ENCODE measurements around the gene RFX7. TPM values are rescaled to one million over a fixed set of nuclear protein-coding genes. Genes with fewer than 3 reads are reported as not detected.

RFX7 gene
- 10 to 100 TPM in 1 of 6 donors, 1 to 10 TPM in 5; 4.7 to 12.4 (median 6.4) TPM for total RNA-seq
- polyA plus RNA-seq, result 1 to 10 TPM; 1.3 to 2.1 TPM

- H3K4me1 ChIP-seq, result peaks cover 15 to 20% (median 18%) of the 10 kb centered on the region in 3 donors
- ATAC-seq, result peak; percentile 57 to 81 (median 68)
- no peaks in the 10 kb centered on the region for H3K27me3 ChIP-seq
- DNase-seq, result peak; percentile 70 to 89 (median 80)
- no peak for FAIRE-seq
- TF ChIP-seq CTCF (IDR thresholded peaks at IDR 0.05), result no peak
- H3K4me3 ChIP-seq, result peak within 1 kb of the TSS; percentile 45 to 78 (median 60)
- intact Hi-C loops (cut with DNase I), result no loop called here
- whole genome bisulfite sequencing, 2 donors, result 1% methylated on average over 57 to 85 of the region's 85 CpGs
- no peaks in the 10 kb centered on the region for H3K9me3 ChIP-seq
- H3K36me3 ChIP-seq, result no peaks in the 10 kb centered on the region
- peak within 1 kb of the TSS; percentile 66 to 87 (median 77) for H3K27ac ChIP-seq
These were observed at the start of gene RFX7 for GRCh38 chr15:56243163-56244037. Gene RFX7 (minus strand): TSS chr15:56243879. CDS start chr15:56243285, 594 bp downstream.

GRCh38 chr15:56292546-56293316 is 49.1 kb upstream of the RFX7 start:
- 91 to 97% methylated on average over 5 of the region's 5 CpGs for WGBS, 2 donors
- intact Hi-C loops (cut with DNase I), result no loop called here
- H3K4me1 ChIP-seq, result no peaks in the 10 kb centered on the region
- H3K4me3 ChIP-seq, result no peak overlapping the region
- DNase-seq (no peak), ATAC-seq (no peak), FAIRE-seq (no peak)
- H3K27me3 ChIP-seq, result no peaks in the 10 kb centered on the region
- H3K27ac ChIP-seq, result no peak overlapping the region
- H3K9me3 ChIP-seq, result no peaks in the 10 kb centered on the region
- H3K36me3 ChIP-seq, result no peaks in the 10 kb centered on the region
- TF ChIP-seq CTCF (IDR thresholded peaks at IDR 0.05), result no peak

GRCh38 chr15:56291741-56292140 is 48.1 kb upstream of the RFX7 start:
- WGBS, 2 donors, result 69 to 88% methylated on average over 2 of the region's 2 CpGs
- DNase-seq, result no peak
- no peaks in the 10 kb centered on the region for H3K4me1 ChIP-seq
- no peak for ATAC-seq
- FAIRE-seq, result no peak
- H3K27ac ChIP-seq, result no peak overlapping the region
- no peaks in the 10 kb centered on the region for H3K9me3 ChIP-seq
- intact Hi-C loops (cut with DNase I), result no loop called here
- no peak overlapping the region for H3K4me3 ChIP-seq
- no peaks in the 10 kb centered on the region for H3K27me3 ChIP-seq
- H3K36me3 ChIP-seq, result no peaks in the 10 kb centered on the region
- no peak for TF ChIP-seq CTCF (IDR thresholded peaks at IDR 0.05)

- no peak for FAIRE-seq
- WGBS, 2 donors, result 63 to 73% methylated on average over 3 of the region's 3 CpGs
These were observed 42.5 kb upstream of the RFX7 start for GRCh38 chr15:56286213-56286612.

More at GRCh38 chr15:56286213-56286612, 42.5 kb upstream of the RFX7 start:
- no peak for TF ChIP-seq CTCF (IDR thresholded peaks at IDR 0.05)
- no peaks in the 10 kb centered on the region for H3K27me3 ChIP-seq
- intact Hi-C loops (cut with DNase I), result no loop called here
- DNase-seq (no peak), ATAC-seq (no peak)
- no peak overlapping the region for H3K4me3 ChIP-seq
- no peaks in the 10 kb centered on the region for H3K9me3 ChIP-seq
- H3K27ac ChIP-seq, result no peak overlapping the region
- no peaks in the 10 kb centered on the region for H3K36me3 ChIP-seq
- no peaks in the 10 kb centered on the region for H3K4me1 ChIP-seq
